ENCODE results near the gene ARSK. TPM values are rescaled to one million over a fixed set of nuclear protein-coding genes. Genes with fewer than 3 reads are reported as not detected.

The ARSK gene
- total and polyA plus RNA-seq, 2 of the 4 experiments (the other 2 are of a cell fraction): 15.1 to 22.0 TPM

- Histone ChIP-seq H2AK5ac (ENCODE audit: low read depth, low read length) (no peak overlapping the region), H3K14ac (replicated peaks; ENCODE audit: low read depth, low read length) (no peak overlapping the region), H4K20me1 (ENCODE audit: insufficient read depth, low read length) (no peaks in the 10 kb centered on the region), H3K4me2 (ENCODE audit: low read depth, low read length) (no peak overlapping the region), H2BK5ac (ENCODE audit: low read depth, low read length, poor library complexity, severe bottlenecking) (no peak overlapping the region), H4K91ac (ENCODE audit: insufficient read depth, low read depth, low read length) (no peak overlapping the region), H3K36me3 (ENCODE audit: control insufficient read depth, insufficient read depth, low read length) (peaks cover 6% of the 10 kb centered on the region), H3K9me3 (ENCODE audit: control insufficient read depth, insufficient read depth, low read length) (no peaks in the 10 kb centered on the region), H3K4me1 (ENCODE audit: control insufficient read depth, insufficient read depth, low read length) (no peaks in the 10 kb centered on the region), H3K23ac (ENCODE audit: low read depth, low read length) (no peak overlapping the region), H3K9me1 (ENCODE audit: insufficient read depth, low read length) (peaks cover 5% of the 10 kb centered on the region; the same call in 1 of the 2 replicates), H2BK20ac (ENCODE audit: low read depth, low read length) (no peak overlapping the region), H2BK120ac (ENCODE audit: low read depth, low read length) (no peak overlapping the region), H3K4me3 (ENCODE audit: insufficient read depth, low read depth, low read length) (no peak overlapping the region), H3K9ac (ENCODE audit: low read depth, low read length) (no peak overlapping the region), H4K8ac (ENCODE audit: low read depth in 2 of 2, low read length in 2 of 2) (no peak overlapping the region), H3K56ac (ENCODE audit: extremely low read depth, insufficient read depth, low read length) (no peak overlapping the region), H3K18ac (ENCODE audit: low read depth, low read length) (no peak overlapping the region), H3K27me3 (ENCODE audit: control insufficient read depth, insufficient read depth, low read length) (no peaks in the 10 kb centered on the region), H2AFZ (replicated peaks; ENCODE audit: low read length, poor library complexity) (no peak overlapping the region), H3K79me1 (ENCODE audit: low read depth in 1 of 2, low read length in 2 of 2) (peaks cover 20 to 24% of the 10 kb centered on the region in 2 experiments), H3K27ac (ENCODE audit: insufficient read depth, low read length) (no peak overlapping the region), H3K4ac (ENCODE audit: low read depth, low read length) (no peak overlapping the region), H4K5ac (ENCODE audit: low read depth, low read length) (no peak overlapping the region), H2BK15ac (ENCODE audit: low read depth, low read length) (no peak overlapping the region), H2AK9ac (replicated peaks; ENCODE audit: low read depth, low read length, poor library complexity) (no peak overlapping the region)
- peak; percentile 15 for DNase-seq
- intact Hi-C loops (cut with micrococcal nuclease) (no loop called here), dilution Hi-C loops (cut with HindIII; ENCODE audit: low sequenced_read_pairs, unreplicated experiment) (no loop called here), in situ Hi-C loops (cut with MboI; ENCODE audit: low sequenced_read_pairs) (no loop called here)
- POLR2A ChIA-PET (ENCODE audit: unreplicated experiment): no interaction called here
- no TSS peak for BruUV-seq (replicated peaks)
- no CpG with 5 or more reads among the region's 2 CpGs for WGBS, 2 experiments (ENCODE audit: extremely low coverage in 2 of 2, insufficient read length in 1 of 2)
- ATAC-seq (ENCODE audit: low read depth): no peak
- TF ChIP-seq FOS (IDR thresholded peaks at IDR 0.05; ENCODE audit: low read depth, low read length) (no peak), CHD1 (IDR thresholded peaks at IDR 0.05; ENCODE audit: low read depth, low read length) (no peak), ELK1 (IDR thresholded peaks at IDR 0.05; ENCODE audit: borderline replicate concordance, low read depth, low read length) (no peak), CEBPB (IDR thresholded peaks at IDR 0.05; ENCODE audit: low read depth, low read length) (no peak), SMC3 (IDR thresholded peaks at IDR 0.05; ENCODE audit: low read depth, low read length) (no peak), RFX5 (IDR thresholded peaks at IDR 0.05; ENCODE audit: low read depth, low read length) (no peak), MAZ (IDR thresholded peaks at IDR 0.05; ENCODE audit: borderline replicate concordance, low read depth, low read length) (no peak), MAFK (IDR thresholded peaks at IDR 0.05; ENCODE audit: low read depth, low read length) (no peak), POLR2A (IDR thresholded peaks at IDR 0.05; ENCODE audit: low read depth, low read length) (no peak), RAD21 (IDR thresholded peaks at IDR 0.05; ENCODE audit: low read length) (no peak), MXI1 (IDR thresholded peaks at IDR 0.05; ENCODE audit: borderline replicate concordance, low read depth, low read length) (no peak), CTCF (conservative IDR thresholded peaks at IDR 0.05; ENCODE audit: low read depth, low read length) (no peak), RCOR1 (IDR thresholded peaks at IDR 0.05; ENCODE audit: insufficient replicate concordance, low read length) (no peak), NFE2L2 (IDR thresholded peaks at IDR 0.05; ENCODE audit: low read depth, low read length) (no peak)
- CTCF ChIA-PET: no interaction called here
Observed at GRCh38 chr5:95572016-95572415, 17.1 kb downstream of the ARSK start.
